Neural cell (in vitro differentiated cells): Measurements from ENCODE around the gene PROC.

Experiments used
- CTCF ChIP-seq: fragments of 450-650 bp; IDR thresholded peaks from 2 replicates; pipeline ENCODE4 v1.5.1; 2014; ENCODE audit warnings: antibody characterized with exemption, mild to moderate bottlenecking, moderate library complexity; ENCODE audit not compliant: poor library complexity, severe bottlenecking
- EP300 ChIP-seq: fragments of 450-650 bp; conservative IDR thresholded peaks from 2 replicates; pipeline ENCODE4 v1.6.1; 2014; ENCODE audit warnings: antibody characterized with exemption, mild to moderate bottlenecking, moderate library complexity; ENCODE audit not compliant: poor library complexity, severe bottlenecking

GRCh38 chr2:127394492-127394891 is 23.7 kb upstream of the PROC start:
- TF ChIP-seq CTCF (no peak), EP300 (no peak)
